ENCODE data around the gene C18orf32. TPM values are rescaled to one million over a fixed set of nuclear protein-coding genes. Genes with fewer than 3 reads are reported as not detected.

The C18orf32 gene
- total and polyA plus RNA-seq, 2 of the 13 experiments (the other 11 are each of a cell fraction or from before 2014, with no cell fraction given): 17.6 to 20.6 TPM

GRCh38 chr18:49491857-49492693 lies 5.0 kb upstream of the C18orf32 start, which contains the start of gene RPL17 (continued):
- TF ChIP-seq ZMYM2 (CRISPR knock-in tag; IDR thresholded peaks at IDR 0.05): no peak
- TF ChIP-seq TFDP1 (CRISPR knock-in tag; IDR thresholded peaks at IDR 0.05; ENCODE audit: borderline replicate concordance): peak; percentile 23; the same call in 1 of the 2 replicates
- TF ChIP-seq MYC (CRISPR knock-in tag; IDR thresholded peaks at IDR 0.05; ENCODE audit: borderline replicate concordance): peak; percentile 97
- TF ChIP-seq AFF4 (CRISPR knock-in tag; IDR thresholded peaks at IDR 0.05): 0 out of 2 replicates have a peak, but pooled peaks have one; percentile 62
- TF ChIP-seq ZNF441 (CRISPR knock-in tag; IDR thresholded peaks at IDR 0.05; ENCODE audit: borderline replicate concordance): peak; percentile 76; the same call in 1 of the 2 replicates
- TF ChIP-seq AGO2 (optimal IDR thresholded peaks at IDR 0.05; ENCODE audit: low read depth, low read length): peak; percentile 99
- peak; percentile 99 for TF ChIP-seq POLR2G (IDR thresholded peaks at IDR 0.05; ENCODE audit: low read depth, low read length)
- TF ChIP-seq ZNF589 (CRISPR knock-in tag; conservative IDR thresholded peaks at IDR 0.05): peak; percentile 70; the same call in 1 of the 2 replicates
- TF ChIP-seq ZBTB40 (IDR thresholded peaks at IDR 0.05): no peak
- TF ChIP-seq ZBTB40 (CRISPR knock-in tag; IDR thresholded peaks at IDR 0.05): peak; percentile 82; the same call in 1 of the 2 replicates
- TF ChIP-seq REL (CRISPR knock-in tag; conservative IDR thresholded peaks at IDR 0.05): peak; percentile 72; the same call in 1 of the 2 replicates
- no peak for TF ChIP-seq E2F5 (CRISPR knock-in tag; conservative IDR thresholded peaks at IDR 0.05)
- TF ChIP-seq ZNF891 (CRISPR knock-in tag; IDR thresholded peaks at IDR 0.05): peak; percentile 91

Data from HepG2 (cell line).